HEK293T (cell line): ENCODE data around the gene FBXO40.

Experiments used
- ARNT ChIP-seq: fragments of 450-650 bp; IDR thresholded peaks from 2 replicates; pipeline ENCODE4 v1.6.1; 2017; ENCODE audit warnings: mild to moderate bottlenecking
- BHLHE40 ChIP-seq: fragments of 450-650 bp; IDR thresholded peaks from 2 replicates; pipeline ENCODE4 v1.6.1; 2016; ENCODE audit warnings: mild to moderate bottlenecking, moderate library complexity, borderline replicate concordance
- FOXA1 ChIP-seq: fragments of 450-650 bp; IDR thresholded peaks from 2 replicates; pipeline ENCODE4 v1.6.1; 2016; ENCODE audit warnings: mild to moderate bottlenecking
- FOXK2 ChIP-seq: fragments of 450-650 bp; IDR thresholded peaks from 2 replicates; pipeline ENCODE4 v1.6.1; 2016; ENCODE audit warnings: mild to moderate bottlenecking
- FOXM1 ChIP-seq: fragments of 450-650 bp; IDR thresholded peaks from 2 replicates; pipeline ENCODE4 v1.6.1; 2017; ENCODE audit warnings: mild to moderate bottlenecking, borderline replicate concordance
- HDGF ChIP-seq: fragments of 450-650 bp; IDR thresholded peaks from 2 replicates; pipeline ENCODE4 v1.6.1; 2017; ENCODE audit warnings: antibody characterized with exemption, borderline replicate concordance
- PKNOX1 ChIP-seq: fragments of 450-650 bp; IDR thresholded peaks from 2 replicates; pipeline ENCODE4 v1.6.1; 2016
- SP1 ChIP-seq: fragments of 450-650 bp; IDR thresholded peaks from 2 replicates; pipeline ENCODE4 v1.6.1; 2017
- SUZ12 ChIP-seq: fragments of 450-650 bp; IDR thresholded peaks from 2 replicates; pipeline ENCODE4 v1.6.1; 2016; ENCODE audit warnings: mild to moderate bottlenecking

GRCh38 chr3:121665488-121665887, 72.3 kb downstream of the FBXO40 start:
- TF ChIP-seq HDGF (no peak), SP1 (no peak), FOXA1 (no peak), FOXK2 (no peak), ARNT (no peak), PKNOX1 (no peak), FOXM1 (no peak), BHLHE40 (no peak), SUZ12 (no peak)
